Measurements from ENCODE around the gene PTPN14.

The PTPN14 gene

DNA sequence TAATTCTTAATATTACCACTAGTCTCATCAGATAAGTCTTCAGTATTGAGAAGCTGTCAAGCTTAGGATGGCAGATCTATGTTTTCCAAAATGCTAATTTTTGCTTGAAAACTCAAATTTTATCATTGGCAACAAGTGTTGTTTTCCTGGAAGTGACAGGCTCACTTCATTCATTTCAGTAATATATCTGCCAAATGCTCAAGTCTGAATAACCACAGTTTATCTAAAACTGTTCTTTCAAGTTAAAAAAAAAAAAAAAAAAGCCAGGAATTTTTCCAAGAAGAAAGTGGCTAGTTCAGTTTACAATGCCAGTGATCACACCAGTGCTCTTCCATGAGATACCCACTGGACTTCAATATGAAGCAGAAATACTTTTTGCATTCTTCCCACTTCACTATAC, 249.9 kb downstream of the PTPN14 start:
- H3K4me3 ChIP-seq (ENCODE audit: low read depth, low read length) = no peak overlapping the region
- TF ChIP-seq, protein P1, sequence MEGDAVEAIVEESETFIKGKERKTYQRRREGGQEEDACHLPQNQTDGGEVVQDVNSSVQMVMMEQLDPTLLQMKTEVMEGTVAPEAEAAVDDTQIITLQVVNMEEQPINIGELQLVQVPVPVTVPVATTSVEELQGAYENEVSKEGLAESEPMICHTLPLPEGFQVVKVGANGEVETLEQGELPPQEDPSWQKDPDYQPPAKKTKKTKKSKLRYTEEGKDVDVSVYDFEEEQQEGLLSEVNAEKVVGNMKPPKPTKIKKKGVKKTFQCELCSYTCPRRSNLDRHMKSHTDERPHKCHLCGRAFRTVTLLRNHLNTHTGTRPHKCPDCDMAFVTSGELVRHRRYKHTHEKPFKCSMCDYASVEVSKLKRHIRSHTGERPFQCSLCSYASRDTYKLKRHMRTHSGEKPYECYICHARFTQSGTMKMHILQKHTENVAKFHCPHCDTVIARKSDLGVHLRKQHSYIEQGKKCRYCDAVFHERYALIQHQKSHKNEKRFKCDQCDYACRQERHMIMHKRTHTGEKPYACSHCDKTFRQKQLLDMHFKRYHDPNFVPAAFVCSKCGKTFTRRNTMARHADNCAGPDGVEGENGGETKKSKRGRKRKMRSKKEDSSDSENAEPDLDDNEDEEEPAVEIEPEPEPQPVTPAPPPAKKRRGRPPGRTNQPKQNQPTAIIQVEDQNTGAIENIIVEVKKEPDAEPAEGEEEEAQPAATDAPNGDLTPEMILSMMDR (IDR thresholded peaks at IDR 0.05; ENCODE audit: low read depth, low read length) = no peak

DNA sequence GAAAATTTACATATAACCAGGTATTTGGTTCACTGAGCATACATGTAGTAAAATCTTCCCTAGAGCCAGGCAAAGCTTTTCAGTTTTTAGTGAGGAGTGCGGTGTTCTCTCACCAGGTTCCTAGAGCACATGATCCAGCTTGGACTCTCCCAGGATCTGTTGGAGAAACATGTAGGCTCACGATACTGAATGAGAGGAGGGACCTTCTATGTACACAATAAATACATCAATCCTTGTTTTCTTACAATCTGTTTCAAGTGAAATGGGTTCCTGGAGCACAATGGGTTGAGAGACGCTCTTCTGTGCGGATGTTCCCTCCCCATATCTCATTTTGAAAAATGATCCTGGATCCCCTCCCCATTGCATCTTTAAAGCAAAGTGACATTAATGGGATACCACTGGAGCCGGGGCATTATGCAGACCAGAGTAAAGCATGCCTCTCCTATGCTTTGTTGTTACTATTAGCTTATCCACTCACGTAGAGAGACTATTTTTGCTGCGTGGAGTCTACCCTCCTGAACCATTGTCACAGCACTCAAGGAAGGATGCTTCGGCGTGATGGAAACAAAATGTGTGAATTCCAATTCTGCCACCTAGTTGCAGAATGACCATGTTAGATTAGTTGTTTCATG, 251.1 kb downstream of the PTPN14 start:
- no peak overlapping the region for H3K4me3 ChIP-seq (ENCODE audit: low read depth, low read length)
- TF ChIP-seq, protein P1 (IDR thresholded peaks at IDR 0.05; ENCODE audit: low read depth, low read length) = no peak

All from WI38 (cell line).